Fibroblast of the conjunctiva (primary cell): ENCODE results near the gene SLIT3.

ENCODE experiments used
- DNase-seq: peaks from one replicate; pipeline ENCODE4 v3.0.0-alpha.2; 2010; ENCODE audit warnings: low read depth

SLIT3 gene

GRCh38 chr5:169300468-169301385, at the start of gene SLIT3:
TSS of gene SLIT3 (minus strand) at chr5:169301139. CDS start at chr5:169300709, 430 bp downstream.
- peak; percentile 78 for DNase-seq

DNA sequence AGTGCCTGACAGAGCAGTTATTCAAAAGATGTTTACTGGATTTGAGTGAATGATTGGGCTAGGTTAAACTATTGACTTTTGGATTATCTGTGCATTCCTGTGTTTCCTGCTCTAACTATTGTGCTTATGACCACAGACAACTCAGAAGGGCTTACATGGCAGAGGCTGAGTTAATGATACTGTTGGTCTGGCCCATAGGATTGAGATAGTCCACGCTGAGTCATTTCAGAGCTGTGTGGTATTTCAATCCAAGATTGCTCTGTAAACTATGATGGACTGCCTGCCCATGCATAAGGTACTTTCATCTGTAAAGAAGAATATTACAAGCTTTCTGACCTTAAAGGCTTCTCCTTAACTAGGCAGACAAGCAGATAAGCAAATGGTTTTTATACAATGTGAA, 49.1 kb upstream of the SLIT3 start:
- DNase-seq: peak; percentile 35

- DNase-seq: no peak
These were observed 46.8 kb upstream of the SLIT3 start for GRCh38 chr5:169347786-169348185.

GRCh38 chr5:169344629-169345028, 43.7 kb upstream of the SLIT3 start:
- no peak for DNase-seq

- no peak for DNase-seq
These were observed 42.8 kb upstream of the SLIT3 start for GRCh38 chr5:169343766-169344165.

DNA sequence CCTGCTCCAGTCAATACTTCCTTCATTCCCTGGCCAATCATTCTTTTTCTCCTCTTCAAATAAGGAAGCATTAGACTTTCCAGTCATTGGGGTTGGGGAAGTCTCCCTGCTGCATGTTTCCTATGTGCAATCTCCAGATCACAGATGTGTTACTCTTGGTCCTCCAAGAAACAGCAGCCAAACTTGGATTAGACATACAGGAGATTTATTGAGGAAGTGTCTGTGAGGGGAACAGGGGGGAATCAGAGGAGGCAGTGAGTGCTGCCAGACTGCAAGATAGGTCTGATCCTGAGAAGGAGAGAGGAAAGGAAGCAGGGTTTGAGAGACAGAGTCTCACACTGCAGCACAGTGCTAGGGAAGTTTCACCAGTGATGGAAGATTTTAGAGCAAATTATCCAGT, 40.6 kb upstream of the SLIT3 start:
- no peak for DNase-seq

- no peak for DNase-seq
These were observed 38.9 kb upstream of the SLIT3 start for GRCh38 chr5:169339869-169340268.

GRCh38 chr5:169336242-169336641, 35.3 kb upstream of the SLIT3 start:
- DNase-seq: no peak

- DNase-seq: no peak
These were observed 34.9 kb upstream of the SLIT3 start for GRCh38 chr5:169335806-169336205.

DNA sequence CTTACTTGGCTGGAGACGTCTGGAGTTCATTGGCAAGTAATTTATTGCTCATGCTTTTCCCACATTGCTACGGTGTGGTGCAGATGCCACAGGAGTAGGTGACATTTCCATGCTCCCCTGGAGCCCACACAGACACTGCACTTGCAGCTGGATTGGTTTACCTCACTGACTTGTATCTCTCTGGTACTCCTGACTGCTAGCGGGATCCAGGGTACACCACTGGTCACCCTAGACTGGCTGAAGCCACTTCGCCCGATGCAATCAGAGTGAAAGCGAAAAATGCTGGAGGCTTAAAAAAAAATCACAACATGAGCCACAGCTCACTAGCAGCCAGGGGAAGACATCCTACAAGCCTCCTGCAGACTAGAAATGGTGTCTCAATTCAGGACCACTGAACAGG, 32.6 kb upstream of the SLIT3 start:
- DNase-seq: no peak

- DNase-seq: no peak
These were observed 30.4 kb upstream of the SLIT3 start for GRCh38 chr5:169331292-169331852.

DNA sequence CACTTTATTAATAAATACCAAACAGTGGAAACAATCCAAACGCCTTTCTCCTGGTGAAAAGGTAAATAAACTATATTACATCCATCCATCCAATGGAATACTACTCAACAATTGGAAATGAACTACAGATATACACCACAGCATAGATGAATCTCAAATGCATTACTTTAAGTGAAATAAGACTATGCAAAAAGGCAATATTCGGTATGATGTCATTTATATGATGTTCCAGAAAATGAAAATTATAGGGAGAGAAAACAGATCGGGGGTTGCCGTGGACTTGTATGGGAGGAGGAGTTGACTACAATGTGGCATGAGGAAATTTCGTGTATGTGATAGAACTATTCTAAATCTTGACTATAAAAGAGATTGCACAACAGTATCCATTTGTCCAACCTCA, 27.5 kb upstream of the SLIT3 start:
- DNase-seq: no peak

DNA sequence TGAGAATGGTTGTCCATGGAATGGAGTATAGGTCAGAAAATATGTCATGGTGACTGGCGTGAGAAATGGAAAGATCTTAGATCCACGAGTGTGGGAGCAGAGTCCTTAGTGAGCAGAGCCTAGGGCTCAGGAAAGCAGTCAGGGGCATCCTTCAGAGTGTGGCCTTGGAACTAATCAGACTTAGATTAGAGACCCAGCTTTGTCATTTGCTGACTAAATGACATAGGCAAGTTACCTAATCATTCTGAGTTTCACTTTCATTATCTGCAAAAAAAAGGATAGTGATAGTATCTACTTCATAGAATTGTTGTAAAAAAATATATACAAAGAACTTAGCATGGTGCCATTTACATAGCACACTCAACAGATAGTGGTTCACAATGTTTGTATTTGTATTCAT, 24.3 kb upstream of the SLIT3 start:
- DNase-seq: no peak

GRCh38 chr5:169318556-169318955, 17.6 kb upstream of the SLIT3 start:
- no peak for DNase-seq

- DNase-seq: no peak
These were observed 6.7 kb upstream of the SLIT3 start for GRCh38 chr5:169307646-169308045.

GRCh38 chr5:169305366-169305765, 4.4 kb upstream of the SLIT3 start:
- no peak for DNase-seq

DNA sequence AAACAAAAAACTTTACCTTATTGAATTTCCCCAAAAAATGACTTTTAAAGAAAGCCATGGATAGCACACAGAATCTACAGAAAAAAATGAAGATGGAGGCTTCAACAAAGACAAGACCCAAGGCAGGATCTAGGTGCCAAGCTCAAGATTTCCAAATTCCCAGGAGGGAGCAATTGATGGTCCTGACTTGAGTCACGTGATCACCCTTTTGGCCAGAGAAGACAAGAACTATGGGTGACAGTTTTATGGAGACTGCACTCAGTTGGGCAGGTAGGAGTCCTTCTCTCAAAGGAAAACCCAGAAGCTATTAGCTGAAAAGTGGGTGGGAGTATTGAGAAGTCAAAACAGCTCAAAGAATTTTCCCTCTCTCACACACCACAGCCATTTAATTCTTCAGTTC, 3.2 kb upstream of the SLIT3 start:
- no peak for DNase-seq

DNA sequence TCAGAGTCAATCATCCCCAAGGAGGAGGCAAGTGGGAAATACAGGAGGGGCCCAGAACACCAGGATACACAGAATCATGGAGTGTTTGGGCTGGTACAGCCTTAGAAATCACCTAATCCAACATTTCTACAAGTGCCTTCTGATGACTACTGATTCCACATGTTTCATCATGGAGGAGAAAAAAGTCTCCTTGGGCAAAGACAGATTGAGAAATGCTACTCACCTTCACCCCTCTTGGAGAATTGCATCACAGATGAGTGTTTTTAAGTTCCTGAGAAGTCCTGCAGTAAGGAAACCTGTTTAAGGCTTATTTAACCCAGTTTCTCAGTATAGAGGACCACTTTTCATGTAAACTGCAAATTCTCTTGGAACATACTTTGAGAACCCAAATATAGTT, 2.2 kb upstream of the SLIT3 start:
- DNase-seq: no peak

DNA sequence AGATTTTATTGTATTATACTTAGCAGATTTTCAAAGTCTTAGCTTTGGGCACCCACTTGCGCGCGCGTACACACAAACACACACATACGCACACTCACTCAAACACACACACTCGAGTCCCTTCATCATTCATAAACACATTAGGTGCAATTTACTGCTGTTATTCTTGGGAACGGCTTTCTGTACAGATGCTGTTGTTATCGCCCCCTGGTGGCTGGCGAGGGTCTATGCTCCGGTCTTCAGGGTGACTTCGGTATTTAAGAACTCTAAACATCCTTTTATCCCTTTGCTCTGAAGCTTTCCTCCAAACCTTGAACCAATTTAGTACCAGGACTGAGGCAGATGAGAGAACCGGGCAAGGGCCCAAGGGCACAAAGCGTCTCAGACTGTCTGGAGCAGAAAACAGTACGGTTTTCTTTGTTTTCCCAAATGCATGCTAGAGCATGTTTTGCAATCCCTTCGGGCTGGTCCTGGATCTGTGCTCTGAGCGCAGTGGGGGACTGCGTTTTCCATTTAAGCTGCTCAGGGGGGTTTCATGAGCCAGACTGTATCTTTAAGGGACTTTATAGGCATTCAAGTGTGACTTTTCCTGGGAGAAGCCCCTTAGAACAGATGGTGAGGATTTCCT, 1.7 kb upstream of the SLIT3 start:
- peak; percentile 93 for DNase-seq

GRCh38 chr5:169301986-169302385, 1.0 kb upstream of the SLIT3 start:
- DNase-seq: no peak

DNA sequence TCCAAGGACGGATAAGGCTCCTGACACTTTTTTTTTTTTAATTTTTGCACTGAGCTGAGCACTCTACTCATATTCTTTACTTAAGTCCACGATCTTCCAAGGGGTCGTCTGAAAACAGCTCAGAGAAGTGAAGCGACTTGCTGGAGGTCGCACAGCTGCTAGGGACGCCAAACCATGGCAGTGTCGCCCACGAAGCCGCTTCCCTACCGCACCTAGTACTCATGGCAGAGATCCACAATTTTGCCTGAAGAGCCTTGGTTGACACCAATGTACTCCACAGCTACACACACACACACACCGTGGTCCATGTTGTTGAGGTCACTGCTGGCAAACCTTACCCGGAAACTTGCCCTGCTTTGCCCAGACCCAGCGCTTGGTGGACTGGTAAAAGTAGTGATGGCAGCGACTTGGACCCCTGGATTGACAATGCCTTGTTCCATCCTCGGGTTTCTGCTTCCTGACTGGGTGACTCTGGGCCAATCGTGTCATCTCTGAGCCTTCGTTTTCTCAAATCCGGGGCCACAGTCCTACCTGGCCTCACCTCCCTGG, 521 bp upstream of the SLIT3 start:
- no peak for DNase-seq

GRCh38 chr5:169299663-169300467, 1.1 kb downstream of the SLIT3 start:
- peak; percentile 43 for DNase-seq
